Neuronal stem cell (in vitro differentiated cells): ENCODE results near the gene AHDC1.
"Not testable (repeated sequence)": the region's sequence is repeated elsewhere in the genome, so short reads cannot be mapped to it uniquely, and the experiment has no call there.

Experiments used
- DNase-seq: peaks from one replicate; pipeline ENCODE4 v3.0.0-alpha.2; 2013; ENCODE audit warnings: low spot score
- H2AFZ ChIP-seq: one replicate; pipeline ENCODE4 v1.6.1; 2013; ENCODE audit warnings: mild to moderate bottlenecking, low read length, inconsistent platforms
- H2AK5ac ChIP-seq: 2 replicates; pipeline ENCODE4 v1.6.1; 2013; ENCODE audit warnings: low read depth, mild to moderate bottlenecking, inconsistent platforms, low read length, moderate library complexity, mixed read lengths
- H2BK120ac ChIP-seq: 2 replicates; pipeline ENCODE4 v1.6.1; 2013; ENCODE audit warnings: low read depth, mild to moderate bottlenecking, inconsistent platforms, low read length, moderate library complexity, mixed read lengths
- H2BK12ac ChIP-seq: one replicate; pipeline ENCODE4 v1.6.1; 2013; ENCODE audit warnings: low read length, inconsistent platforms
- H2BK15ac ChIP-seq: 2 replicates; pipeline ENCODE4 v1.6.1; 2013; ENCODE audit warnings: mild to moderate bottlenecking, low read length, inconsistent platforms, mixed read lengths
- H2BK5ac ChIP-seq: one replicate; pipeline ENCODE4 v1.6.1; 2013; ENCODE audit warnings: inconsistent platforms, mild to moderate bottlenecking, low read length, moderate library complexity
- H3K14ac ChIP-seq: one replicate; pipeline ENCODE4 v1.6.1; 2013; ENCODE audit warnings: low read length, inconsistent platforms
- H3K18ac ChIP-seq: 2 replicates; pipeline ENCODE4 v1.6.1; 2013; ENCODE audit warnings: low read length, inconsistent platforms
- H3K23ac ChIP-seq: 2 replicates; pipeline ENCODE4 v1.6.1; 2013; ENCODE audit warnings: low read depth, mild to moderate bottlenecking, mixed read lengths, low read length, inconsistent platforms; ENCODE audit not compliant: poor library complexity
- H3K27ac ChIP-seq: replicated peaks from 3 replicates; pipeline ENCODE4 v1.5.1; 2013; ENCODE audit warnings: low read length, inconsistent platforms
- H3K27me3 ChIP-seq, 3 experiments: 2 replicates each; pipeline ENCODE4 v1.6.1; 2013; ENCODE audit warnings: low read length in 3 of 3, mild to moderate bottlenecking in 2 of 3, inconsistent platforms in 1 of 3, low read depth in 1 of 3, mixed read lengths in 1 of 3, moderate library complexity in 1 of 3; ENCODE audit not compliant: control insufficient read depth in 3 of 3, insufficient read depth in 3 of 3
- H3K36me3 ChIP-seq, 2 donors: replicated peaks in 1 of 2; 2 replicates each; pipeline ENCODE4 v1.6.1; 2013; ENCODE audit warnings: low read length in 2 of 2; ENCODE audit not compliant: control insufficient read depth in 2 of 2, insufficient read depth in 2 of 2
- H3K4ac ChIP-seq: 2 replicates; pipeline ENCODE4 v1.6.1; 2013; ENCODE audit warnings: inconsistent platforms, mild to moderate bottlenecking, low read length, moderate library complexity
- H3K4me1 ChIP-seq, 2 donors: 1 replicate in 1 of 2; 2 replicates in 1 of 2; pipeline ENCODE4 v1.6.1; 2013; ENCODE audit warnings: low read length in 2 of 2, low read depth in 1 of 2; ENCODE audit not compliant: control insufficient read depth in 2 of 2, insufficient read depth in 1 of 2
- H3K4me2 ChIP-seq: one replicate; pipeline ENCODE4 v1.6.1; 2013; ENCODE audit warnings: mild to moderate bottlenecking, low read length, inconsistent platforms; ENCODE audit not compliant: insufficient read depth, poor library complexity, severe bottlenecking
- H3K4me3 ChIP-seq, 2 donors: 2 replicates each; pipeline ENCODE4 v1.5.1; 2013; ENCODE audit warnings: low read length in 2 of 2, mild to moderate bottlenecking in 2 of 2, inconsistent platforms in 1 of 2, moderate library complexity in 1 of 2
- H3K79me1 ChIP-seq: one replicate; pipeline ENCODE4 v1.6.1; 2013; ENCODE audit warnings: low read depth, mild to moderate bottlenecking, inconsistent platforms, low read length, moderate library complexity
- H3K9ac ChIP-seq: one replicate; pipeline ENCODE4 v1.6.1; 2013; ENCODE audit warnings: mild to moderate bottlenecking, low read depth, low read length, inconsistent platforms; ENCODE audit not compliant: poor library complexity
- H3K9me3 ChIP-seq, 2 donors: replicated peaks in 1 of 2; 2 replicates each; pipeline versions ENCODE3 to v1.6.1; 2013; ENCODE audit warnings: low read length in 2 of 2, mild to moderate bottlenecking in 2 of 2, inconsistent platforms in 1 of 2, low read depth in 1 of 2, mixed read lengths in 1 of 2, moderate library complexity in 1 of 2; ENCODE audit not compliant: control insufficient read depth in 2 of 2, insufficient read depth in 1 of 2
- H4K8ac ChIP-seq: one replicate; pipeline ENCODE4 v1.6.1; 2013; ENCODE audit warnings: low read depth, mild to moderate bottlenecking, inconsistent platforms, low read length, moderate library complexity
- H4K91ac ChIP-seq: one replicate; pipeline ENCODE4 v1.6.1; 2013; ENCODE audit warnings: low read length, low read depth, mild to moderate bottlenecking, inconsistent platforms; ENCODE audit not compliant: poor library complexity
- WGBS, 2 donors: extraction: QIAGEN DNeasy Blood & Tissue Kit; methylation state at CpG; one replicate each; pipeline ENCODE4 v1.1.7; 2013; ENCODE audit warnings: missing lambda C conversion rate in 2 of 2, mixed read lengths in 1 of 2; ENCODE audit not compliant: insufficient read length in 2 of 2, insufficient replicate concordance in 1 of 2; ENCODE audit errors: extremely low coverage in 2 of 2; 5-methylcytosine and 5-hydroxymethylcytosine counted together

The AHDC1 gene

GRCh38 chr1:27640514-27640913, 36.6 kb upstream of the AHDC1 start:
- not testable (repeated sequence) for H2BK5ac ChIP-seq, H3K4me1 ChIP-seq, H3K4me2 ChIP-seq, H2AK5ac ChIP-seq, H3K4ac ChIP-seq, H3K79me1 ChIP-seq, H3K9me3 ChIP-seq, H2BK120ac ChIP-seq, H3K18ac ChIP-seq, H3K23ac ChIP-seq, H3K9ac ChIP-seq, H3K27ac ChIP-seq, H3K27me3 ChIP-seq, H2BK15ac ChIP-seq, H2BK12ac ChIP-seq, H4K91ac ChIP-seq, H4K8ac ChIP-seq, H3K4me3 ChIP-seq, DNase-seq, H2AFZ ChIP-seq, H3K36me3 ChIP-seq, H3K14ac ChIP-seq
- WGBS, 2 donors: no CpG with 5 or more reads among the region's 9 CpGs

- no peak overlapping the region for H4K91ac ChIP-seq
- no peak overlapping the region for H3K14ac ChIP-seq
- H3K79me1 ChIP-seq: no peaks in the 10 kb centered on the region
- H3K27ac ChIP-seq: no peak overlapping the region
- no peak overlapping the region for H2BK120ac ChIP-seq
- no peak for DNase-seq
- peaks cover 0 to 21% (median 14%) of the 10 kb centered on the region in 3 experiments for H3K27me3 ChIP-seq
- H2BK5ac ChIP-seq: no peak overlapping the region
- no CpG with 5 or more reads among the region's 2 CpGs for WGBS, 2 donors
- no peak overlapping the region for H3K9ac ChIP-seq
- H3K18ac ChIP-seq: no peak overlapping the region
- no peak overlapping the region for H2AK5ac ChIP-seq
- no peak overlapping the region for H2BK12ac ChIP-seq
- no peaks in the 10 kb centered on the region for H3K9me3 ChIP-seq
- peaks cover 0 to 3% of the 10 kb centered on the region in 2 donors for H3K4me1 ChIP-seq
- H4K8ac ChIP-seq: no peak overlapping the region
- H3K4me2 ChIP-seq: no peak overlapping the region
- no peaks in the 10 kb centered on the region for H3K36me3 ChIP-seq
- no peak overlapping the region for H2AFZ ChIP-seq
- H3K23ac ChIP-seq: no peak overlapping the region
- H3K4me3 ChIP-seq: no peak overlapping the region
- H2BK15ac ChIP-seq: no peak overlapping the region
- H3K4ac ChIP-seq: no peak overlapping the region
These were observed 34.9 kb upstream of the AHDC1 start for GRCh38 chr1:27638805-27639204.

- Histone ChIP-seq H3K36me3 (no peaks in the 10 kb centered on the region), H2BK12ac (no peak overlapping the region), H3K14ac (no peak overlapping the region), H3K9ac (no peak overlapping the region), H3K27ac (no peak overlapping the region), H4K91ac (no peak overlapping the region), H3K18ac (no peak overlapping the region), H3K4ac (no peak overlapping the region), H3K23ac (no peak overlapping the region), H3K9me3 (no peaks in the 10 kb centered on the region), H2AK5ac (no peak overlapping the region), H4K8ac (no peak overlapping the region), H3K4me1 (peaks cover 0 to 3% of the 10 kb centered on the region in 2 donors), H3K79me1 (no peaks in the 10 kb centered on the region), H2AFZ (no peak overlapping the region), H3K4me2 (no peak overlapping the region), H2BK15ac (no peak overlapping the region), H3K4me3 (no peak overlapping the region), H3K27me3 (peaks cover 0 to 27% (median 15%) of the 10 kb centered on the region in 3 experiments), H2BK5ac (no peak overlapping the region), H2BK120ac (no peak overlapping the region)
- no CpG with 5 or more reads among the region's 5 CpGs for WGBS, 2 donors
- no peak for DNase-seq
These were observed 34.2 kb upstream of the AHDC1 start for GRCh38 chr1:27638047-27638734.

GRCh38 chr1:27635396-27636142, 31.6 kb upstream of the AHDC1 start:
- peaks cover 1 to 14% of the 10 kb centered on the region in 2 donors for H3K4me1 ChIP-seq
- DNase-seq: no peak
- peak overlapping the region; percentile 0 for H2AK5ac ChIP-seq
- no peak overlapping the region for H2BK5ac ChIP-seq
- no peaks in the 10 kb centered on the region for H3K79me1 ChIP-seq
- WGBS, 2 donors: no CpG with 5 or more reads among the region's 11 CpGs
- H3K14ac ChIP-seq: no peak overlapping the region
- H3K27me3 ChIP-seq: peaks cover 0 to 35% (median 15%) of the 10 kb centered on the region in 3 experiments
- H3K4me2 ChIP-seq: no peak overlapping the region
- H3K23ac ChIP-seq: no peak overlapping the region
- no peak overlapping the region for H4K91ac ChIP-seq
- no peak overlapping the region for H2BK12ac ChIP-seq
- no peak overlapping the region for H4K8ac ChIP-seq
- no peak overlapping the region for H3K9ac ChIP-seq
- H2BK120ac ChIP-seq: no peak overlapping the region
- H3K4me3 ChIP-seq: no peak overlapping the region
- H2BK15ac ChIP-seq: no peak overlapping the region
- no peak overlapping the region for H3K18ac ChIP-seq
- H3K27ac ChIP-seq: no peak overlapping the region
- H2AFZ ChIP-seq: no peak overlapping the region
- H3K36me3 ChIP-seq: no peaks in the 10 kb centered on the region
- no peaks in the 10 kb centered on the region for H3K9me3 ChIP-seq
- H3K4ac ChIP-seq: no peak overlapping the region
